ENCODE results near the gene LDLRAP1.

LDLRAP1 gene

DNA sequence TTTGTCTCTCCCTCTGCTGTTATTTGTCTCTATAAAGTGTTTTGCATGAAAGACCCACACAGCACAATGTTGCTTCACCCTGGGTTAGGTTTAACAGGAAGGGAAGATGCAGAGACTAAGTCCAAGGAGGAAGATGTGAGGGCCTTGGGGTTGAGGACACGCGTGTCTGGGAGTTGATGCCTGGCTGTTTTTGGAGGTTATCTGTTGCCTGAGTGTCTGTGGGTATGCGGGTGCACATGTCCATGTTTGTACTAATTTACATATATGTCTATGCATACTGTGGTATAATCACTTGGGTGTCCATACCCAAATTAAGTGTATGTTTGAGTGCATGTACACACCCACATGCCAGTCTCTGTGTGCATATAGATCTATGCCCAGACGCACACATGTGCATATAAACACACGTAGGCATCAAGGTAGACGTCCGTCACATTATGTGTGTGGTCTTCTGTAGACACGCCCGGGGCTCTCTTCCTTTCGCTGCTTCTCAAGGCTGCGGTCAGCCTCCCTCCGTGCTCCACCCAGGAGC, 72.2 kb downstream of the LDLRAP1 start:
- Histone ChIP-seq H3K4me1 (ENCODE audit: insufficient read depth, low read length, poor library complexity, severe bottlenecking) (peaks cover 8% of the 10 kb centered on the region), H3K9me3 (ENCODE audit: insufficient read depth, low read depth, low read length) (no peaks in the 10 kb centered on the region), H3K4me3 (ENCODE audit: low read length, poor library complexity, severe bottlenecking) (peak overlapping the region; percentile 64), H3K9me2 (replicated peaks; ENCODE audit: low read depth, low read length) (no peaks in the 10 kb centered on the region), H2AFZ (ENCODE audit: low read length) (peak overlapping the region; percentile 77; the same call in 1 of the 2 replicates), H3F3A (ENCODE audit: low read depth) (no peaks in the 10 kb centered on the region), H3K9ac (ENCODE audit: low read depth, low read length, poor library complexity, severe bottlenecking) (no peak overlapping the region), H3K4me2 (ENCODE audit: low read depth, low read length, poor library complexity, severe bottlenecking) (peak overlapping the region; percentile 46), H3K27me3 (ENCODE audit: insufficient read depth, low read length, poor library complexity, severe bottlenecking) (peaks cover 31% of the 10 kb centered on the region), H3K79me2 (ENCODE audit: insufficient read depth, low read length) (no peaks in the 10 kb centered on the region), H4K20me1 (ENCODE audit: insufficient read depth, low read length, poor library complexity, severe bottlenecking) (no peaks in the 10 kb centered on the region), H3K36me3 (ENCODE audit: insufficient read depth, low read length) (no peaks in the 10 kb centered on the region)
- TF ChIP-seq EZH2phosphoT487 (IDR thresholded peaks at IDR 0.05; ENCODE audit: borderline replicate concordance) = no peak
- TF ChIP-seq, protein P1, sequence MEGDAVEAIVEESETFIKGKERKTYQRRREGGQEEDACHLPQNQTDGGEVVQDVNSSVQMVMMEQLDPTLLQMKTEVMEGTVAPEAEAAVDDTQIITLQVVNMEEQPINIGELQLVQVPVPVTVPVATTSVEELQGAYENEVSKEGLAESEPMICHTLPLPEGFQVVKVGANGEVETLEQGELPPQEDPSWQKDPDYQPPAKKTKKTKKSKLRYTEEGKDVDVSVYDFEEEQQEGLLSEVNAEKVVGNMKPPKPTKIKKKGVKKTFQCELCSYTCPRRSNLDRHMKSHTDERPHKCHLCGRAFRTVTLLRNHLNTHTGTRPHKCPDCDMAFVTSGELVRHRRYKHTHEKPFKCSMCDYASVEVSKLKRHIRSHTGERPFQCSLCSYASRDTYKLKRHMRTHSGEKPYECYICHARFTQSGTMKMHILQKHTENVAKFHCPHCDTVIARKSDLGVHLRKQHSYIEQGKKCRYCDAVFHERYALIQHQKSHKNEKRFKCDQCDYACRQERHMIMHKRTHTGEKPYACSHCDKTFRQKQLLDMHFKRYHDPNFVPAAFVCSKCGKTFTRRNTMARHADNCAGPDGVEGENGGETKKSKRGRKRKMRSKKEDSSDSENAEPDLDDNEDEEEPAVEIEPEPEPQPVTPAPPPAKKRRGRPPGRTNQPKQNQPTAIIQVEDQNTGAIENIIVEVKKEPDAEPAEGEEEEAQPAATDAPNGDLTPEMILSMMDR (conservative IDR thresholded peaks at IDR 0.05; ENCODE audit: low read length) = no peak

DNA sequence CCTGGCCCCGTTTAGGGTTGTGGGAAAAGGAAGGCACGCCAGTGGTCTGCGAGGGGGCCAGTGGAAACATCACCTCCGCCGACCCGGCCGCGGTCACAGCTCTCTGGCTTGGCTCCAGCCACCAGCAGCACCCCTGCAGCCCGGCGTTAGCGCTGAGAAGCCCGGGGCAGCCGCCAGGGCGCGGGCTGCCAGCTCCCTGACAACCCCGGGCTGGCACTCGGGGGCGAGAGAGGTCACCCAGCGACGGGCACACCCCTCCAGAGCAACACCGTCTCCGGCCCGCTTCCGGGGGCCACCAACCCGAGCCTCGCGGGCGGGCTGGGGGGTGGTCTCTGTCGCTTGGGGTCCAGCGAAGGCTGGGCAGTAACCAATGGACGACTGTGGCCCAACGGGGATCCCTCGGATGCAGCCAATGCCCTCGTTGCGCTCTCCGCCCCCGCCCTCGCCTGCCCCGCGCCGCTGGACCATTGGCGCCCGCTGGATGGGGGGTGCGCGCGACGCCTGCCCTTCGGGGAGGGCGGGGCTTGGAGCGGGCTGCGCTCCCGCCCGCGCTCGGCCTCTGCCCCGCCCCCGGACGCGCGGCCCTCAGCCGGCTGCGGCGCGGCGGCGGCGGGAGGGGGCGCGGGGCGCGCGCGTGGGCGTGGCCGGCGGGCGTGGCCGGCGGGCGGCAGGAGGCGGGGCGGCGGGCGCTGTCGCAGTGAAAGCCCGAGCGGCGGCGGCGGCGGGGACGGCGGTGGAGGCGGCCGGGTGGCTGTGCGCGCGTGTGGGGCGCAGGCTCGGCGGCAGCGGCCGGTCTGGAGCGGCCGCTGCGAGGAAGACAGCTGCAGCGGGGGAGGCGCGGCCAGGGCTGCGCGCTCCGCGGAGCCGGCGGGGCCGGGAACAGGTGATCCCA, 72.9 kb downstream of the LDLRAP1 start, which contains the start of gene MAN1C1:
Gene MAN1C1, plus strand, starts transcription at position 697 of the 892 bp plus-strand sequence. CDS start 1,007 bp downstream, outside the sequence.
- no peak for TF ChIP-seq EZH2phosphoT487 (IDR thresholded peaks at IDR 0.05; ENCODE audit: borderline replicate concordance)
- TF ChIP-seq, protein P1 (conservative IDR thresholded peaks at IDR 0.05; ENCODE audit: low read length) = peak; percentile 20; the same call in 1 of the 2 replicates
- H4K20me1 ChIP-seq (ENCODE audit: insufficient read depth, low read length, poor library complexity, severe bottlenecking) = no peaks in the 10 kb centered on the region
- H3K4me2 ChIP-seq (ENCODE audit: low read depth, low read length, poor library complexity, severe bottlenecking) = peak within 1 kb of the TSS; percentile 82
- H3K4me1 ChIP-seq (ENCODE audit: insufficient read depth, low read length, poor library complexity, severe bottlenecking) = peaks cover 8% of the 10 kb centered on the region
- H3K27me3 ChIP-seq (ENCODE audit: insufficient read depth, low read length, poor library complexity, severe bottlenecking) = peaks cover 37% of the 10 kb centered on the region
- no peaks in the 10 kb centered on the region for H3K9me2 ChIP-seq (replicated peaks; ENCODE audit: low read depth, low read length)
- H3K9ac ChIP-seq (ENCODE audit: low read depth, low read length, poor library complexity, severe bottlenecking) = no peak within 1 kb of the TSS
- H3K79me2 ChIP-seq (ENCODE audit: insufficient read depth, low read length) = no peaks in the 10 kb centered on the region
- H3F3A ChIP-seq (ENCODE audit: low read depth) = no peaks in the 10 kb centered on the region
- H3K9me3 ChIP-seq (ENCODE audit: insufficient read depth, low read depth, low read length) = no peaks in the 10 kb centered on the region
- peak within 1 kb of the TSS; percentile 72 for H3K4me3 ChIP-seq (ENCODE audit: low read length, poor library complexity, severe bottlenecking)
- H3K36me3 ChIP-seq (ENCODE audit: insufficient read depth, low read length) = no peaks in the 10 kb centered on the region
- peak within 1 kb of the TSS; percentile 77 for H2AFZ ChIP-seq (ENCODE audit: low read length)

DNA sequence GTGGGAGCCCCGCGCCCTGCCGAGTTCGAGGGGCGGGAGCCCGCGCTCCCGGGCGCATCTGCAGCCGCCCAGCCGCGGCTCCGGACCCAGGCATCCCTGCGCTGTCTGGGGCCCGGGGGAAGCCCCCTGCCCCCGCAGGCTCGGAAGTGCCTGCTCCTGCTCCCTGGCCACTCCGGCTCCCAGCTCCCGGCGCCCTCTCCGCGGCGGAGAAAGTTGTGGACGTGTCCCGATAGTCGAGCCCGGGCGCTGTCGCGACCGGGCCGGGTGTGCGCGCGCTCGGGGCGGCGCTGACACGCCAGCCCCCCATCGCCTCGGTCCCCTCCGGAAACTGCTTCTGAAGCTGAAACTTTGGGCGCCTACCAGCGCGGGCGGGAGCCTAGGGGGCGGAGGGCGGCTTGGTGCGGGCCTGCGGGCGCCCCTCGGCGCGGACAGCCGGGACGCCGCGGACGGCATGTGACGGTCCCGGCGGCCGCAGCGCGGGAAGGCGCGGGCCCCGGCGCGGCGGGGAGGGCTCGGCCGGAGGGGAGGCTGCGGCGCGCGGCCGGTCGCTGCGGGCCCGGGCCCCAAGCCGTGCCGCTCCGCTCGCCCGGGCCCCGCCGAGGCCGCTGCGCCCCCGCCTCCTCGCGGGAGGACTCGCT, 73.7 kb downstream of the LDLRAP1 start:
- Histone ChIP-seq H3K9me2 (replicated peaks; ENCODE audit: low read depth, low read length) (no peaks in the 10 kb centered on the region), H3K27me3 (ENCODE audit: insufficient read depth, low read length, poor library complexity, severe bottlenecking) (peaks cover 45% of the 10 kb centered on the region), H3K79me2 (ENCODE audit: insufficient read depth, low read length) (no peaks in the 10 kb centered on the region), H3K4me3 (ENCODE audit: low read length, poor library complexity, severe bottlenecking) (peak overlapping the region; percentile 72), H3F3A (ENCODE audit: low read depth) (no peaks in the 10 kb centered on the region), H2AFZ (ENCODE audit: low read length) (no peak overlapping the region; the same call in 1 of the 2 replicates), H4K20me1 (ENCODE audit: insufficient read depth, low read length, poor library complexity, severe bottlenecking) (no peaks in the 10 kb centered on the region), H3K36me3 (ENCODE audit: insufficient read depth, low read length) (no peaks in the 10 kb centered on the region), H3K9ac (ENCODE audit: low read depth, low read length, poor library complexity, severe bottlenecking) (no peak overlapping the region), H3K9me3 (ENCODE audit: insufficient read depth, low read depth, low read length) (no peaks in the 10 kb centered on the region), H3K4me2 (ENCODE audit: low read depth, low read length, poor library complexity, severe bottlenecking) (peak overlapping the region; percentile 82), H3K4me1 (ENCODE audit: insufficient read depth, low read length, poor library complexity, severe bottlenecking) (peaks cover 8% of the 10 kb centered on the region)
- TF ChIP-seq, protein P1 (conservative IDR thresholded peaks at IDR 0.05; ENCODE audit: low read length) = no peak
- TF ChIP-seq EZH2phosphoT487 (IDR thresholded peaks at IDR 0.05; ENCODE audit: borderline replicate concordance) = no peak
